Parathyroid adenoma (tissue), 2 donors: ENCODE measurements around the gene ARMS2.

ENCODE experiments used
- H2AFZ ChIP-seq: fragments of 300-600 bp; sonication (generic); one replicate; pipeline ENCODE4 v1.7.0; 2017; ENCODE audit warnings: antibody characterized with exemption, mild to moderate bottlenecking
- H3K27ac ChIP-seq: fragments of 300-600 bp; sonication (generic); one replicate; pipeline ENCODE4 v1.7.0; 2017
- H3K27me3 ChIP-seq: fragments of 300-600 bp; sonication (generic); one replicate; pipeline ENCODE4 v1.7.0; 2017; ENCODE audit warnings: low read length; ENCODE audit not compliant: control insufficient read depth, insufficient read depth
- H3K36me3 ChIP-seq: fragments of 300-600 bp; sonication (generic); one replicate; pipeline ENCODE4 v1.7.0; 2017; ENCODE audit warnings: low read length; ENCODE audit not compliant: control insufficient read depth, insufficient read depth
- H3K4me1 ChIP-seq: fragments of 300-600 bp; sonication (generic); one replicate; pipeline ENCODE4 v1.7.0; 2017; ENCODE audit warnings: control low read depth
- H3K4me2 ChIP-seq: fragments of 300-600 bp; sonication (generic); one replicate; pipeline ENCODE4 v1.7.0; 2017; ENCODE audit warnings: low read length
- H3K4me3 ChIP-seq: fragments of 300-600 bp; sonication (generic); one replicate; pipeline ENCODE4 v1.7.0; 2017; ENCODE audit warnings: low read depth, low read length
- H3K79me2 ChIP-seq: fragments of 300-600 bp; sonication (generic); one replicate; pipeline ENCODE4 v1.7.0; 2017; ENCODE audit warnings: control low read depth
- H3K9ac ChIP-seq: fragments of 300-600 bp; sonication (generic); one replicate; pipeline ENCODE4 v1.7.0; 2017; ENCODE audit warnings: mild to moderate bottlenecking
- H3K9me3 ChIP-seq: fragments of 300-600 bp; sonication (generic); one replicate; pipeline ENCODE4 v1.7.0; 2017; ENCODE audit warnings: low read length; ENCODE audit not compliant: control insufficient read depth
- TF ChIP-seq, protein P1 (sequence below): fragments of 300-600 bp; sonication (generic); IDR thresholded peaks from one replicate; pipeline ENCODE4 v1.7.0; 2017; ENCODE audit warnings: antibody characterized with exemption, mild to moderate bottlenecking
- donor health status: primary hyperparathyroidism.

The ARMS2 gene

DNA sequence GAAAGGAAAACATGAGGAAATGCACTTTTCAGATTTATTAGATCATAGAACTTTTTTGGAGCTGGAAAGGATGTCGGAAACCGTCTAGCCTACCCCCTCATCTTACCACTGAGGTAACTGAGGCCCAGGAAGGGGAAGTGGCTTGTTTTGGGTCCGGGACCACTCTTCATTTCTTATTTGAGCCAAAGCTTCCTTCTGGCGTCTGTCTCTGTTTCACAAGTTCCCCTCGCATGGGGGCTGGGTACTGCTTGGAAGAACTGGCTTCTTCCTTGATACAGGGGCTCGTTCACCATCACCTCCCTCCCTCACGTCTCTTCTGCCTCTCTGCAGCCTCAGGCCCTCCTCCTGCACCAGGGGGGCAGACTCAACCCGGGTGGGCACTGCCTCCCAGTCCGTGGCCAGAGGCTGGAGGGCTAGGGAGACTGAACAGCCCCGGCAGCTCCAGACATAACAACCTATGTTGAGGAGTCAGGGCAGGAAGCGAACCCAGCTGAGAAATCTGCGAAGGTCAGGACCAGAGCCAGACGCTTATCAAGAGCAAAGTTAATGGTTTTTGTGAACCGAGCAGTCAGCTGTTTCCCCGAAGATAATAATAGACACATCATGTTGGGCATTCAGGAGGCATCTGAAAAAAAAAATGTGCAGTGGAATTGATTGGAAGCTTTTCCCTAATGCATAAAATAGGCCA, 19.8 kb downstream of the ARMS2 start:
- H3K4me3 ChIP-seq: no peak overlapping the region
- no peak overlapping the region for H3K9ac ChIP-seq
- no peak overlapping the region for H3K4me2 ChIP-seq
- H3K27me3 ChIP-seq: no peaks in the 10 kb centered on the region
- no peak overlapping the region for H2AFZ ChIP-seq
- TF ChIP-seq, protein P1, sequence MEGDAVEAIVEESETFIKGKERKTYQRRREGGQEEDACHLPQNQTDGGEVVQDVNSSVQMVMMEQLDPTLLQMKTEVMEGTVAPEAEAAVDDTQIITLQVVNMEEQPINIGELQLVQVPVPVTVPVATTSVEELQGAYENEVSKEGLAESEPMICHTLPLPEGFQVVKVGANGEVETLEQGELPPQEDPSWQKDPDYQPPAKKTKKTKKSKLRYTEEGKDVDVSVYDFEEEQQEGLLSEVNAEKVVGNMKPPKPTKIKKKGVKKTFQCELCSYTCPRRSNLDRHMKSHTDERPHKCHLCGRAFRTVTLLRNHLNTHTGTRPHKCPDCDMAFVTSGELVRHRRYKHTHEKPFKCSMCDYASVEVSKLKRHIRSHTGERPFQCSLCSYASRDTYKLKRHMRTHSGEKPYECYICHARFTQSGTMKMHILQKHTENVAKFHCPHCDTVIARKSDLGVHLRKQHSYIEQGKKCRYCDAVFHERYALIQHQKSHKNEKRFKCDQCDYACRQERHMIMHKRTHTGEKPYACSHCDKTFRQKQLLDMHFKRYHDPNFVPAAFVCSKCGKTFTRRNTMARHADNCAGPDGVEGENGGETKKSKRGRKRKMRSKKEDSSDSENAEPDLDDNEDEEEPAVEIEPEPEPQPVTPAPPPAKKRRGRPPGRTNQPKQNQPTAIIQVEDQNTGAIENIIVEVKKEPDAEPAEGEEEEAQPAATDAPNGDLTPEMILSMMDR: no peak
- H3K79me2 ChIP-seq: peaks cover 7% of the 10 kb centered on the region
- no peaks in the 10 kb centered on the region for H3K9me3 ChIP-seq
- H3K27ac ChIP-seq: no peak overlapping the region
- peaks cover 6% of the 10 kb centered on the region for H3K4me1 ChIP-seq
- H3K36me3 ChIP-seq: no peaks in the 10 kb centered on the region

DNA sequence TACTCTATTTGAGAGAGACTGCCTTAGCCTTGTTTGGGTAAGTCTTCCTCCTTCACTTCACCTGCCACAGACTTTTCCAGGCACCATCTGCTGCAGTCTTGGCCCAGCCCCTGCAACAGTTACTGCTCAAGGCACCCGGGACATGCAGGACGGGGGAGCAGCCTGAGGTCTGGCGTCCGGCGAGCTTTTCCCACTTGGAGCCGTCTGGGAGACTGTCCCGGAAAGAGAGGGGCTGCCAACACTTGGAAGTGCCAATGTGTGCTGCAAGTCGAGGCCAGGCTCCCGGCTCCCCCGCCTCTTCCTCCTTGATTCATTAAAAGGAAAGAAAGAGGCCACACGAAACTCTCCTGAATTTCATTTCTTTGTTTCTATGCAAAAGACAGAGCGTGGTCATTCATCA, 20.6 kb downstream of the ARMS2 start:
- Histone ChIP-seq H3K9me3 (no peaks in the 10 kb centered on the region), H3K79me2 (peaks cover 7% of the 10 kb centered on the region), H3K4me2 (no peak overlapping the region), H3K27ac (no peak overlapping the region), H3K9ac (no peak overlapping the region), H3K27me3 (no peaks in the 10 kb centered on the region), H3K4me3 (no peak overlapping the region), H3K36me3 (no peaks in the 10 kb centered on the region), H3K4me1 (peaks cover 6% of the 10 kb centered on the region), H2AFZ (no peak overlapping the region)
- TF ChIP-seq, protein P1: no peak

DNA sequence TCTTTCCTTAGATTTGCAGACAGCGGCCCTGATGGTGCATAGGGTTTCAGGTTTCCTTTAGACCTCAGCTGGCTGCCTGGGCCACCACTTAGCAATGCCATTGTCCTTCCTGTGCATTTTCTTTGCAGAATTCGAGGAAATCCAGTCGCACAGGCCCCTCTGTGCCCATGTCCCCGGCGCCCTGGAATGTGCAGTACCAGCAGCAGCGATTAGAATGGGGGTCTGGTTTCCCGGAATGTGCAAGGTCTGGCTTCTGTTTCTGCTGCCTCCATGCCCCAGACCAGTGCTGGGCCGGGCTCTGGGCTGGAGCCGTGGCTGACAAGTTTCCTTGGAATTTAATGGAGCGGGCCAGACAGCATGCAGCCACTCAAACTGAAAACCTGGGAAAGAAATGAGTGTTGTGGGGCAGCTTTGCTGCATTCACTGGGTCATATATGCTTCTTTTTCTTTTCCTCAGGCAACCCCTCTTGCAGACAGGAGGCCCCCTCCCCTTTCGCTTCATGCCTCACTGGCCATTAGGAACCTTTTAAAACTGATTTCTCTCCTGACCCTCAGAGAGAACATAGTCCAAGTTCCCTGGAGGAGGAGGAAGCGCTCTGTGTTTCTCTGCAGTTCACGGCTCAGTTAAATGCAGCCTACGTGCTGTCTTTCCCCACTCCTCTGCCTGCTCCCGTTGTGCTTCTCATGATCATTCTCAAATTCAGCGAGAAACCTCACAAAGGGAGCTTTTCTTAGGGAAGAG, 21.3 kb downstream of the ARMS2 start:
- no peaks in the 10 kb centered on the region for H3K27me3 ChIP-seq
- peaks cover 5% of the 10 kb centered on the region for H3K79me2 ChIP-seq
- TF ChIP-seq, protein P1: no peak
- H2AFZ ChIP-seq: no peak overlapping the region
- no peak overlapping the region for H3K4me2 ChIP-seq
- H3K27ac ChIP-seq: no peak overlapping the region
- H3K9ac ChIP-seq: no peak overlapping the region
- no peaks in the 10 kb centered on the region for H3K9me3 ChIP-seq
- no peak overlapping the region for H3K4me3 ChIP-seq
- H3K4me1 ChIP-seq: peaks cover 6% of the 10 kb centered on the region
- no peaks in the 10 kb centered on the region for H3K36me3 ChIP-seq

DNA sequence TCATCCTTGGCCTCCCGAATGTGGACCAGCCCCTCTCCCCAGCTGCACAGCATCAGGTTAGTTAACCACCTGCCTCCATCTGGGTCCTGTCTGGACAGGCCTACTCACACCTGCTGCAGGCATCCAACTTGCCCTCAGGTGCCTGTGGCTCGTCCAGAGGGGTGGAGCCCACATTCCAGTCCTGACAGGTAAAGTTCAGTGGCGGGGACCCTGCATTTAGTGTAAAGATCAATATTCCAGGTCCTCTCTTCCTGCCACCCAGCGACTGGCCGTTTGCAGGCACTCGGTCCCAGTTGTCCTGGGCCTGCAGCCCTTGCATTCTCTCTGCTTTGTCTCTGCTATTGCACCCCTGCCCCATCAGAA, 21.9 kb downstream of the ARMS2 start:
- no peaks in the 10 kb centered on the region for H3K27me3 ChIP-seq
- H3K4me1 ChIP-seq: peaks cover 6% of the 10 kb centered on the region
- no peak overlapping the region for H3K9ac ChIP-seq
- TF ChIP-seq, protein P1: no peak
- no peak overlapping the region for H2AFZ ChIP-seq
- no peaks in the 10 kb centered on the region for H3K9me3 ChIP-seq
- H3K36me3 ChIP-seq: no peaks in the 10 kb centered on the region
- no peak overlapping the region for H3K27ac ChIP-seq
- no peak overlapping the region for H3K4me3 ChIP-seq
- peaks cover 3% of the 10 kb centered on the region for H3K79me2 ChIP-seq
- H3K4me2 ChIP-seq: no peak overlapping the region
